Dendritic cell treated with granulocyte-macrophage colony-stimulating factor and Interleukin-4, amounts not matched to agents 40 ng/mL and 50 ng/mL, for 4 days (primary cell): ENCODE results near the gene ZNF311.

Experiments
- H3K27ac Mint-ChIP-seq: one replicate; pipeline ENCODE4 v1.8.0; 2022; ENCODE audit warnings: mild to moderate bottlenecking, mixed read lengths
- H3K27me3 Mint-ChIP-seq: one replicate; pipeline ENCODE4 v1.8.0; 2022; ENCODE audit warnings: mild to moderate bottlenecking, mixed read lengths
- H3K36me3 Mint-ChIP-seq: one replicate; pipeline ENCODE4 v1.8.0; 2022; ENCODE audit warnings: low read depth, mixed read lengths
- H3K4me1 Mint-ChIP-seq: one replicate; pipeline ENCODE4 v1.8.0; 2022; ENCODE audit warnings: low read depth, mixed read lengths
- H3K4me3 Mint-ChIP-seq: one replicate; pipeline ENCODE4 v1.8.0; 2022; ENCODE audit warnings: mild to moderate bottlenecking, moderate library complexity, mixed read lengths
- H3K9me3 Mint-ChIP-seq: one replicate; pipeline ENCODE4 v1.8.0; 2022; ENCODE audit warnings: mixed read lengths
- intact Hi-C: fragments of 100-400 bp; cut with micrococcal nuclease; formaldehyde crosslinking; loops from one replicate; pipeline ENCODE4 v1.15.0; 2022

ZNF311 gene

DNA sequence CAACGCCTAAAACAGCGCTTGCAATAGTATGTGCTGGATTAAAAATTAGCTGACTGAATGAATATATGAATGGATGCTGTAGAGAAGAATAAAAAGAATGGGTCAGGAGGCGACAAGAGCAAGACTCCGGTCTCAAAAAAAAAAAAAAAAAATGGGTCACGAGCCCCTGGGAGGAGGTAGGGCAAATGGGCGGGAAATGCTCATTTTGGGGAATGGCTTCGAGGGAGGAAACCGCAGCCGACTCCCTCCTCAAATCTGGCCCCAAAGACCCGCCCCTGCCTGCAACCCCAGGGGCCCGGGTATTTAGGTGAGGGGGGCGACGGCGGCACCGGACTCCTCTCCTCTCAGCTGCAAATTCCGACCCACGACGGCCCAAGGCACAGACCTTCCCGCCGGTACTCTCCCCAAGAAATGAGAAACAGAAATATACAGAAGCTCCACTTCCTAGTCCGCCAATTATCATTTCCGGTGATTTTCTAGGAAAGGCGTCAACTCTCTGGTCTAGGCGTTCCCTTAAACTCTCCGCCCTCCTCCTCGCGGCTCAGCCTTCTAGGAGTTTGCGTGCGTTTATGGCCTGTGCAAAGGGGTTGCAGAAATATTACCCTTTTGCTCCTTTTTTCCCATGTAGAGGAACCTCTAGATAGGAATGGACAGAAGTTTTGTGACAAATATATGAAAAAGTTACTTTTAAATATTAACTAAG is at the start of gene ZNF311:
Gene ZNF311, minus strand, starts transcription at position 133 of the 703 bp plus-strand sequence. CDS start 1,361 bp downstream, outside the sequence.
- peak within 1 kb of the TSS; percentile 89 for H3K27ac Mint-ChIP-seq
- intact Hi-C loops, result no loop called here
- peaks cover 8% of the 10 kb centered on the region for H3K9me3 Mint-ChIP-seq
- peaks cover 24% of the 10 kb centered on the region for H3K4me1 Mint-ChIP-seq
- H3K27me3 Mint-ChIP-seq, result peaks cover 11% of the 10 kb centered on the region
- peaks cover 6% of the 10 kb centered on the region for H3K36me3 Mint-ChIP-seq
- peak within 1 kb of the TSS; percentile 84 for H3K4me3 Mint-ChIP-seq

DNA sequence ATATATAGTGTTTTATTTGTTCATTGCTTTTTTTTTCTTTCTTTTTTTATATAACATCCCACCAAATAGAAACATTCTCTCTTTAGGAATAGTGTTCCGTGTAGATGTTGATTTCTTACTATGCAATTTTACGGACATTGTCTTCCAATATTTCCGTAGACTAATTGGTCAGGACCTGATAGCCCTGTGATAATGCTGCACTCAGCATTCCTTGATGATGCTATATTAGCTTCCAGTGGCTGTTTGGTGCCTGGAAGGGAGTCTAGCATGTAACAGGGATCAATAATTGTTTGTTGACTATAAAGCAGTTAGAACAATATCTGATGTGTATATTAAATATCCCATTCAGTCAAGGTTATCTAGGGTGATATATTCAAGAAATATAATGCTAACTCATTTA is 46.6 kb upstream of the ZNF311 start:
- Mint-ChIP-seq H3K4me1 (no peaks in the 10 kb centered on the region), H3K27ac (no peak overlapping the region), H3K4me3 (no peak overlapping the region), H3K9me3 (no peaks in the 10 kb centered on the region), H3K36me3 (no peaks in the 10 kb centered on the region), H3K27me3 (peaks cover 17% of the 10 kb centered on the region)
- intact Hi-C loops, result no loop called here

DNA sequence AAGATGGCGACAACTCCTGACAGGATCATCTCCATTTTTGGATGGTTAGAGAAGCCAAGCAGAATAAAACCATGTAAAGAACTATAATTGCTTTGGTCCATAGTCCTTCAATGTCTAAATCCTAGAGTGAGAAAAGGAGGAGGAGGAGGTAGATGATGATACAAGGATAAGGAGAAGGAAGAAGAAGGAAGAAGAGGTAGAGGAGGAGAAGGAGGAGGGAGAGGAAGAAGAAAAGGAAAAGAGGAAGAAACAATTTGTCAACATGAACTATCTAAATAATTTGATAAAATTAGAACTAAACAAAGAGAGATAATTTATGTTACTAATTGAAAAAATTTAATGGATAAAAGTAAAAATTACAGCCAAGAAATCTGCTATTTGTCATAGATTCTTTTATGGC is 40.0 kb upstream of the ZNF311 start, which contains the start of gene OR2W1:
Gene OR2W1, minus strand, starts transcription at position 101 of the 400 bp plus-strand sequence. Its CDS starts 0 bp downstream, at position 101.
- H3K4me3 Mint-ChIP-seq, result no peak within 1 kb of the TSS
- no peak within 1 kb of the TSS for H3K27ac Mint-ChIP-seq
- H3K36me3 Mint-ChIP-seq, result no peaks in the 10 kb centered on the region
- intact Hi-C loops, result no loop called here
- no peaks in the 10 kb centered on the region for H3K9me3 Mint-ChIP-seq
- no peaks in the 10 kb centered on the region for H3K4me1 Mint-ChIP-seq
- peaks cover 8% of the 10 kb centered on the region for H3K27me3 Mint-ChIP-seq

DNA sequence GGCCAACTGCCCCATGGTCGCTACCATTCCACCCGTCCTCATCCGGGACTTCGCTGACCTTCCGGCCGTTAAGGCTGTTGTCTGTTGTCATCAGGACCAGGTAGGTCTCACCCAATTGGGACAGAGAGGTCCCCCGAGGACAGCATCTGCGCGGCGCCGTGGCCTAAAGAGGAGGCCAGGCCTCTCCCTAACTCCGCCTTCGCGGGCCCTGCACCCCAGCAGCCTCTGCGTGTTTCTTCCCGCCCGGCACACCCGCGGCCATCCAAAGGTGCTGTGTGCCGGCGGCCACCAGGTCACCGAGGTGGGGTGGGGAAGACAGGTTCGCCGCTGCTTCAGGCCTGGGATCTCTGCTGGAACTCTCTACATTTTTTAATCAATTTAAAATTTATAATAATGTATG is 30.8 kb upstream of the ZNF311 start:
- Mint-ChIP-seq H3K4me3 (no peak overlapping the region), H3K27me3 (peaks cover 13% of the 10 kb centered on the region), H3K36me3 (no peaks in the 10 kb centered on the region), H3K27ac (no peak overlapping the region), H3K9me3 (peaks cover 10% of the 10 kb centered on the region), H3K4me1 (no peaks in the 10 kb centered on the region)
- intact Hi-C loops, result no loop called here

DNA sequence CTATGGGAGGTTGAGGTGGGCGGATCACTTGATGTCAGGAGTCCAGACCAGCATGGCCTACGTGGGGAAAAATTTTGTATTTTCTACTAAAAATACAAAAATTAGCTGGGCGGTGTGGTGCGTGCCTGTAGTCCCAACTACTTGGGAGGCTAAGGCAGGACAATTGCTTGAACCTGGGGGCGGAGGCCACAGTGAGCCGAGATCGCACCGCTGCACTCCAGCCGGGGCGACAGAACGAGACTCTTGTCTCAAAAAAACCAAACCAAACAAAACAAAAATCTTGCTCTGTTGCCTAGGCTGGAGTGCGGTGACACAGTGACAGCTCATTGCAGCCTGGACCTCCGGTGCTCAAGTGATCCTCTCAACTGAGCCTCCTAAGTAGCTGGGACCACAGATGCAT is 23.7 kb upstream of the ZNF311 start:
- intact Hi-C loops, result loop anchor here (10.0 kb wide), 1 partner anchor 556 kb away; the partner anchor contains the start of gene OR2H2
- peaks cover 25% of the 10 kb centered on the region for H3K27me3 Mint-ChIP-seq

DNA sequence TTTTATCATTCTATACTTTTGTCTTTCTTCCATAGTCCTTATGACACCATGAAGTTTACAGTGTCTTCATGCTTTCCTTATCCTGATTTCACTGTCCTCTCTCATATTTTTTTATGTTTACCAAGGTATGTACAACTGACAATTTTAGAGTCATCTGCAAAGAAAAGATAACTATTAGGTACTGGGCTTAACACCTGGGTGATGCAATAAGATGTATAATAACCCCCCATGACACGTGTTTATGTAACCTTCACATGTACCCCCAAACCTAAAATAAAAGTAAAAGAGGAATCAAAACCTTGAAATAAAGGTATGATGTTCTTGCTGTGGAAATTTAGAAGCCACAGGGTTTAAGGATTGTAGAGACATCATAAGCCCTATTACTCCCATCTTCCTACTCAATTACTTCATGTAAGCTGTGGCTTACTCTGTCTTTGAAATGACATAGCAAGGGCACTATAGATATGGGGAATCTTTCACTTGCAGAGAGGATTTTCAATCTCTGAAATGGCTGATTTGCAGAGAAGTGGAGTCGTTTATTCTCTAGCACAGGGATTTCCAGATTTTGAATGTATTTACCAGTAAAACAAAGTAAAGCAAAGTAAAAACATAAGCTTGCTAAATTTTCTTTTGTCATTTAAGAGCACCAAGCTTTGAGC is 20.9 kb upstream of the ZNF311 start:
- peaks cover 35% of the 10 kb centered on the region for H3K27me3 Mint-ChIP-seq
- no peak overlapping the region for H3K27ac Mint-ChIP-seq
- H3K4me1 Mint-ChIP-seq, result no peaks in the 10 kb centered on the region
- H3K36me3 Mint-ChIP-seq, result no peaks in the 10 kb centered on the region
- intact Hi-C loops, result loop anchor here (10.0 kb wide), 1 partner anchor 559 kb away; the partner anchor contains the start of gene OR2H2
- H3K9me3 Mint-ChIP-seq, result no peaks in the 10 kb centered on the region
- H3K4me3 Mint-ChIP-seq, result no peak overlapping the region

More for the DNA sequence above, 23.7 kb upstream of the ZNF311 start:
- H3K4me3 Mint-ChIP-seq, result no peak overlapping the region
- H3K4me1 Mint-ChIP-seq, result no peaks in the 10 kb centered on the region
- no peak overlapping the region for H3K27ac Mint-ChIP-seq
- H3K36me3 Mint-ChIP-seq, result no peaks in the 10 kb centered on the region
- H3K9me3 Mint-ChIP-seq, result no peaks in the 10 kb centered on the region

DNA sequence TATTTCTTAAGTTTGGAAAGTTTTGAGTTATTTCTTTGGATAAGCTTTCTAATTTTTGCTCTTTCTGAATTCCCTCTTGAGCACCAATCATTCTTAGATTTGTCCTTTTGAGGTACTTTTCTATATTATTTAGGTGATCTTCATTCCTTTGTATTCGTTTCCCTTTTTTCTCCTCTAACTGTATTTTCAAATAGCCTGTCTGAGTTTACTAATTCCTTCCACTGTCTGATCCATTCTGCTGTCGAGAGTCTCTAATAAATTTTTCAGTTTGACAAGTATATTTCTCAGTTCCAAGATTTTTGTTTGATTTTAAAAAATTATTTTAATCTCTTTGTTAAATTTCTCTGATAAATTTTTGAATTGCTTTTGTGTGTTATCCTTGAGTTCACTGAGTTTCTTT is 16.3 kb upstream of the ZNF311 start:
- Mint-ChIP-seq H3K9me3 (no peaks in the 10 kb centered on the region), H3K36me3 (no peaks in the 10 kb centered on the region), H3K27me3 (peaks cover 34% of the 10 kb centered on the region), H3K27ac (no peak overlapping the region), H3K4me1 (peaks cover 9% of the 10 kb centered on the region), H3K4me3 (no peak overlapping the region)
- intact Hi-C loops, result loop anchor here (10.0 kb wide), 1 partner anchor 563 kb away; the partner anchor contains the start of gene OR2H2

DNA sequence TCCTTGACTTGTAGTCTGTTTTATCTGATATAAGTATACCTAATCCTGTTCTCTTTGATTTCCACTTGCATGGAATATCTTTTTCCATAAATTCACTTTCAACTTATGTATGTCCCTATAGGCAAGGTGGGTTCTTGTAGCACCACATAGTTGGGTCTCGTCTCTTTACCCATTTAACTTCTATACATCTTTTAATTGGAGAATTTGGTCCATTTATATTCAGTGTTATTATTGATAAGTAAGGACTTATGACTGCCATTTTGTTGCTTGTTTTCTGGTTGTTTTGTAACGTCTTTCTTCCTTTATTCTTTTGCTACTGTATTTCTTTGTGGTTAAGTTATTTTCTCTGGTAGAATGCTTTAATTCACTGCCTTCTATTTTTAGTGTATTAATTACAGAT is 14.5 kb upstream of the ZNF311 start:
- Mint-ChIP-seq H3K9me3 (no peaks in the 10 kb centered on the region), H3K4me3 (no peak overlapping the region), H3K36me3 (no peaks in the 10 kb centered on the region), H3K4me1 (peaks cover 14% of the 10 kb centered on the region), H3K27ac (no peak overlapping the region), H3K27me3 (peaks cover 50% of the 10 kb centered on the region)
- intact Hi-C loops, result loop anchor here (10.0 kb wide), 1 partner anchor 565 kb away; the partner anchor contains the start of gene OR2H2

DNA sequence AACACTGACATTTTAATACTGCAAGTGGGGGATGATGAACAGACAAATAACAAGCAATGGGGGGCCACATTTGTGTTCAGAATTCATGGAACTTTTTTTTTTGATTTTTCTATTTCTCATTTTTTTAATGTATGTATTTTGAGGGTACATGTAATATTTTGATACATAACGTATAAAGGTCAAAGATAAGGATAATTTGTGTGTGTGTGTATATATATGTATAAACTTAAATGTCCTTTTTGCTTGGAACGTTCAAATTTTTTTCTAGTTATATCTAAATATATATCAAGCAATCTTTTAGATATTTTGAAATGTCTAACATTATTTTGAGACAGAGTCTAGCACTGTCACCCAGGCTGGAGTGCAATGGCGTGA is 12.3 kb upstream of the ZNF311 start:
- Mint-ChIP-seq H3K4me3 (no peak overlapping the region), H3K36me3 (no peaks in the 10 kb centered on the region), H3K9me3 (no peaks in the 10 kb centered on the region), H3K27me3 (peaks cover 59% of the 10 kb centered on the region), H3K27ac (no peak overlapping the region), H3K4me1 (peaks cover 14% of the 10 kb centered on the region)
- intact Hi-C loops, result loop anchor here (1.0 to 2.0 kb wide), 4 partner anchors 35 to 331 kb away; no protein-coding TSS in a partner anchor

DNA sequence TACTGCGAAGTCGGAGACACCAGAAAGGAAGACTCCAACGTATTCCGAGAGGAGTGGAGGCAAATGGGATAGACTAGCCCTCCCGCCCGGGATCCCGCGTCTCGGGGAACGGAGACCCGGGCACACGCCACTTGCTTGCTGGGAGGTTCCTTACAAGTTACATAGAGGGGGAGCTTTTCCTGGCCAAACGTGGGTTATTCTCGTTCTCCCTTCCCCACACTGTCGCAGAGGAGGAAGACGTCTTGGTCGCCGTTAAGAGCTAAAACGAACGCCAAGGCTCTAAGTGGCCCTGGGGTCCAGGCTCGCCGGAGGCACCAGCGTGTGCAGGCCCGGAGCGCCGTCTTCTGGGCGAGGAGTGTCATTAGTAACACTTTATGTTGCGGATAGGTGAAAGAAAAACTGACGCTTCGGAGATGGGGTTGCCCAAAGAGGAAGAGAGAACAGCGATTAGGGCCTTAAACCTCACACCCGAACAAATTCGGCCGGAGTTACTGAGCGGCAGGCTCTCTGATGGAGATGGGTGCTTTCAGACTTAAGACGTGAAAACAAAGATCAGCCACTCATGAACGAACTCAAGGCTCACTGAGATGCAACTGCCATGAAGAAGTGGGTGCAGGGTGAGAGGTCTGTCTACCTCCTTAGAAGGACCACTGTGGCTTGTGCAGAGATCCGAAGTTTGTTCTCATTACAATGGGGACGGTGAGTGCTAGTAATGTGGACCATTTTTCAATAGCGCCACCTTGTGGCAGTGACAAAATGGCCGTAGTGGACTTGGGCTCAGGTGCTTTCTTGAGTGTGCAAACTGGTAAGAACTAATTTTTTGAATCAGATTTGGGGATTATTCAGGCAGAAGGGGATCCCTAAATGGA is 11.7 kb upstream of the ZNF311 start:
- Mint-ChIP-seq H3K36me3 (no peaks in the 10 kb centered on the region), H3K27ac (peak overlapping the region; percentile 46), H3K9me3 (no peaks in the 10 kb centered on the region), H3K4me3 (peak overlapping the region; percentile 80), H3K4me1 (peaks cover 14% of the 10 kb centered on the region), H3K27me3 (peaks cover 59% of the 10 kb centered on the region)
- intact Hi-C loops, result loop anchor here (1.0 to 2.0 kb wide), 4 partner anchors 34 to 330 kb away; no protein-coding TSS in a partner anchor

DNA sequence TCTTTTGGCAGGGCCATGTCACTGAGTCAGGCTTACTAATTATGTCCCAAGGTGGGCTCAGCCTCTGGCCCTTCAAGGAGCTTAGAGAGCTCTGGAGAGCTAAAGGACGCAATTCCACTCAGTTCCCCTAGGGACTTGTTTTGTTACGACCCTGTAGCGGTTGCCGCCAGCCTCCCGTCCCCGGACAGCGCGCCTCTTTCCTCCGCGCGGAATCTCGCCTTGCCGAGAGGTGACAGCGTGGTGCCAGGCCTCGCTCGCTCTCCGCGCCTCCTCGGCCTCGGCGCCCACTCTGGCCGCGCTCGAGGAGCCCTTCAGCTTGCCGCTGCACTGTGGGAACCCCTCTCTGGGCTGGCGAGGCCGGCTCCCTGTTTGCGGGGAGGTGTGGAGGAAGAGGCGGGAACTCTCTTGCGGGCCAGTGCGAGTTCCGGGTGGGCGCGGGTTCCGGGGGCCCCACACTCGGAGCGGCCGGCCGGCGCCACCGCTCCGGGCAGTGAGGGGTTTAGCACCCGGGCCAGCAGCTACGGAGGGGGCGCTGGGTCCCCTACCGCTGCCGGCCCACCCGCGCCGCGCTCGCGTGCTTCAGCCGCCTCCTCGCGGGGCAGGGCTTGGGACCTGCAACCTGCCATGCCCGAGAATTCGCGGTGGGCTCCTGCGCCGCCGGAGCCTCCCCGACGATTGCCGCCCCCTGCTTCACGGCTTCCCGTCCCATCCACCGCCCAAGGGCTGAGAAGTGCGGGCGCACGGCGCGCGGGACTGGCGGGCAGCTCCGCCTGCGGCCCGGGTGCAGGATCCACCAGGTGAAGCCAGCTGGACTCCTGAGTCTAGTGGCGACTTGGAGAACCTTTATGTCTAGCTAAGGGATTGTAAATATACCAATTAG is 9.9 kb upstream of the ZNF311 start:
- Mint-ChIP-seq H3K27me3 (peaks cover 64% of the 10 kb centered on the region), H3K36me3 (no peaks in the 10 kb centered on the region), H3K27ac (no peak overlapping the region), H3K4me3 (peak overlapping the region; percentile 54), H3K9me3 (no peaks in the 10 kb centered on the region), H3K4me1 (peaks cover 21% of the 10 kb centered on the region)
- intact Hi-C loops, result no loop called here

DNA sequence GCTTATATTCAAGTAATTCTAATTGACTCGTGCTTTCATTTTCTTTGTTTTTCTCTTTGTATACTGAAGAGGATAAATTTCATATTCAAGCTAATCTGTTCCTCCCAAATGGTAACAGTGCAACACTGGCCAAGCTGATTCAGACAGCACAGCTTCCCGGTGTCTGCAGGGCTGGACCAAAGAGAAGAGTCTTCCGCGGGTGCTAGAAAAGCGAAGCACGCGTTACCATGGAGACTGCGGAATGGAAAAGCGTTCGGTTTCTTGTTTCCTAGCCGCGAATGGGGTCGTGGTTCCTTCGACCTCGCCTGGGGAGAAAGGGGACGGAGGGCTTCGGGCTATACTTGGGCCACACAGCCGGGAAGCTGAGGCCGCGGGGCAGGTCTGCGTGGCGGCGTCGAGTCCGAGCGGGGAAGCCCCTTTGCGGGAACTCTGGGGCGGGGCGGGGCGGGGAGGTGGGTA is 6.2 kb upstream of the ZNF311 start:
- Mint-ChIP-seq H3K27ac (peak overlapping the region; percentile 16), H3K4me3 (peak overlapping the region; percentile 78), H3K36me3 (no peaks in the 10 kb centered on the region), H3K9me3 (no peaks in the 10 kb centered on the region), H3K4me1 (peaks cover 13% of the 10 kb centered on the region), H3K27me3 (peaks cover 57% of the 10 kb centered on the region)
- intact Hi-C loops, result no loop called here

DNA sequence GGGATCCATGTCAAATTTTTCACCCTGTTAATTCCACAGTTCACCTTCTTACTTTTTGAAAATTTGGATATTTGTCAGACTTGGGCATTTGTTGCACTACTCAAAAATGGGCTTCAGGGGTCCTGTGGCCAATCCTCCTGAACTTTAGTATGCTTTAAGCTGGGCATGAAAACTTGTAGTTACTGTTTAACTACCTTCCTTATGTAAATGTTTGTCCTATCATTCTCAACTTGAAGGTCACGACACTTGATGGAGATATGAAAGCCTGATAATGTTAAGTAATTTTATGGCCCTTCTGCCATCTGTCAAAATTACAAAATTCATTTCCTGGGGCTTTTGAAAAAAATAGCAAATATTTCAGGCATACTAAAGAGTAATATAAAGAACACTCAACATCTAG is 4.2 kb upstream of the ZNF311 start:
- Mint-ChIP-seq H3K27me3 (peaks cover 39% of the 10 kb centered on the region), H3K4me1 (peaks cover 26% of the 10 kb centered on the region), H3K9me3 (peaks cover 8% of the 10 kb centered on the region), H3K36me3 (peaks cover 6% of the 10 kb centered on the region), H3K4me3 (no peak overlapping the region), H3K27ac (no peak overlapping the region)
- intact Hi-C loops, result no loop called here
